BE2C (cell line): Measurements from ENCODE around the gene ANO1.
A peak's percentile ranks its signal among the peaks of the same experiment; 100 is the strongest.

ENCODE experiments used
- DNase-seq: peaks from one replicate; pipeline ENCODE4 v3.0.0-alpha.2; 2020
- H3K27me3 ChIP-seq: fragments of 250-450 bp; sonication (Bioruptor Pico); 2 replicates; pipeline ENCODE4 v1.5.1; 2020; ENCODE audit warnings: mild to moderate bottlenecking
- H3K36me3 ChIP-seq: fragments of 250-450 bp; sonication (Bioruptor Pico); 2 replicates; pipeline ENCODE4 v1.5.1; 2020; ENCODE audit warnings: mild to moderate bottlenecking
- H3K4me1 ChIP-seq: fragments of 250-450 bp; sonication (Bioruptor Pico); 2 replicates; pipeline ENCODE4 v1.5.1; 2020
- H3K4me3 ChIP-seq: 2 replicates; pipeline ENCODE4 v1.5.1; 2011; ENCODE audit warnings: low read depth, low read length
- H3K9me3 ChIP-seq: fragments of 250-450 bp; sonication (Bioruptor Pico); 2 replicates; pipeline ENCODE4 v1.5.1; 2020
- CTCF ChIP-seq: IDR thresholded peaks from 2 replicates; pipeline ENCODE4 v1.5.1; 2012; ENCODE audit warnings: mild to moderate bottlenecking, low read depth, low read length

The ANO1 gene

DNA sequence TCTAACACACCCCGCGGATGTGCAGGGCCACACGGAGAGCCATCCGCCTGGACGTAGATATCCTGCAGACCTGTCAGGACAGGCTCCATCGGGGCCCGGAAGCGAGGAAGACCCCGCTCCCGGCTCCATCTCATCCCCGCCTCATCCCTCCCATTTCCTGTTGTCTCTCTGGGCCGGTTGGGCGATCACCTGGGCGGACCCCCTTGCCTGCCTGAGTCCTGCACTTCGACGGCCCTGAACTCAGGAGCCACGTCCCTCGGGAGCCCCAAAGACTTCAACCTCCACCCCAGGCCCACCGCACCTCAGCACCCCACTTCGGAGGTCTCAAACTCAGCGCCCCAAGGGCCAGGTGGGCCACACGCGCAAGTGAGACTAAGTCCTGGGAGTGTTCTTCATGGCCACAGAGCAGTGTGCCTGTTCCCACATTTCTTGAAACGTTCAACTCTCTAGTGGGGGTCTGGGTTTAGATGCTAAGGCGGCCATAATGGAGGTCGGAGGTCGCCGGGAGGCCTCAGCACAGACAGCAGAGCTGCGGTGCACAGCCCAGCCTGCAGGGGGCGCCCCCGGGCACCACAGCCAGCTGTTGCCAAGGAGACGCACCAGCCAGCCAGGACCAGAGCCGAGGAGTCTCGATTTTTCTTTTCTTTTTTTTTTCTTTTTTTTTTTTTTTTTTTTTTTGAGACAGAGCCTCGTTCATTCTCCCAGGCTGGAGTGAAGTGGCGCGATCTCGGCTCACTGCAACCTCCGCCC lies 99.0 kb downstream of the ANO1 start:
- H3K27me3 ChIP-seq = no peaks in the 10 kb centered on the region
- no peaks in the 10 kb centered on the region for H3K36me3 ChIP-seq
- no peaks in the 10 kb centered on the region for H3K4me1 ChIP-seq
- no peak overlapping the region for H3K4me3 ChIP-seq
- peak; percentile 50 for DNase-seq
- H3K9me3 ChIP-seq = no peaks in the 10 kb centered on the region
- peak; percentile 60 for TF ChIP-seq CTCF

GRCh38 chr11:70180906-70181305 lies 102.8 kb downstream of the ANO1 start:
- H3K27me3 ChIP-seq = no peaks in the 10 kb centered on the region

DNA sequence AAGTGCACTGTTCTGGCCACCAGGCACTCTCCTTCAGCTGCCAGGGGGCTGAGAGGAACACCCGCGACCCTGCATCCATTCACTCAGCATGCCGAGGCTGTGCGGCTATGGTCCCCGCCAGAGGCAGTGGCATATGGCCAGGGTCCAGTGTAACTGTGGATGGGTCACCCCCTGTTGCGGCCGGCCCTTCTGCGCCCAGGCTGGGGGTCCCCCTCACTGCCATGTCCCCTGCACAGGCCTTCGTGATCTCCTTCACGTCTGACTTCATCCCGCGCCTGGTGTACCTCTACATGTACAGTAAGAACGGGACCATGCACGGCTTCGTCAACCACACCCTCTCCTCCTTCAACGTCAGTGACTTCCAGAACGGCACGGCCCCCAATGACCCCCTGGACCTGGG lies 104.1 kb downstream of the ANO1 start:
- Histone ChIP-seq H3K27me3 (no peaks in the 10 kb centered on the region), H3K36me3 (no peaks in the 10 kb centered on the region), H3K9me3 (no peaks in the 10 kb centered on the region), H3K4me1 (no peaks in the 10 kb centered on the region), H3K4me3 (no peak overlapping the region)
- DNase-seq = no peak
- TF ChIP-seq CTCF = no peak

More at GRCh38 chr11:70180906-70181305, 102.8 kb downstream of the ANO1 start:
- no peak for DNase-seq
- H3K36me3 ChIP-seq = no peaks in the 10 kb centered on the region
- no peak overlapping the region for H3K4me3 ChIP-seq
- H3K9me3 ChIP-seq = no peaks in the 10 kb centered on the region
- no peaks in the 10 kb centered on the region for H3K4me1 ChIP-seq
- TF ChIP-seq CTCF = no peak

- H3K4me1 ChIP-seq = no peaks in the 10 kb centered on the region
- H3K4me3 ChIP-seq = no peak overlapping the region
- no peaks in the 10 kb centered on the region for H3K36me3 ChIP-seq
- TF ChIP-seq CTCF = no peak
- no peaks in the 10 kb centered on the region for H3K27me3 ChIP-seq
- H3K9me3 ChIP-seq = no peaks in the 10 kb centered on the region
- no peak for DNase-seq
Measured at GRCh38 chr11:70183032-70183431, 104.9 kb downstream of the ANO1 start.

- Histone ChIP-seq H3K4me3 (no peak overlapping the region), H3K36me3 (no peaks in the 10 kb centered on the region), H3K9me3 (no peaks in the 10 kb centered on the region), H3K4me1 (no peaks in the 10 kb centered on the region), H3K27me3 (no peaks in the 10 kb centered on the region)
- TF ChIP-seq CTCF = no peak
- DNase-seq = peak; percentile 40
Measured at GRCh38 chr11:70183483-70184176, 105.5 kb downstream of the ANO1 start.

- DNase-seq = no peak
- Histone ChIP-seq H3K4me3 (no peak overlapping the region), H3K36me3 (no peaks in the 10 kb centered on the region), H3K27me3 (no peaks in the 10 kb centered on the region), H3K4me1 (no peaks in the 10 kb centered on the region), H3K9me3 (no peaks in the 10 kb centered on the region)
- no peak for TF ChIP-seq CTCF
Measured at GRCh38 chr11:70184396-70184795, 106.3 kb downstream of the ANO1 start.
